NCI-H1105 treated with DMSO at 0.1 percent for 48 hours (cell line): Measurements from ENCODE around the gene LAMA2.

Experiments used
- DNase-seq: peaks from one replicate; lab custom pipeline; 2025; lab: John Stamatoyannopoulos, UW

LAMA2 gene

DNA sequence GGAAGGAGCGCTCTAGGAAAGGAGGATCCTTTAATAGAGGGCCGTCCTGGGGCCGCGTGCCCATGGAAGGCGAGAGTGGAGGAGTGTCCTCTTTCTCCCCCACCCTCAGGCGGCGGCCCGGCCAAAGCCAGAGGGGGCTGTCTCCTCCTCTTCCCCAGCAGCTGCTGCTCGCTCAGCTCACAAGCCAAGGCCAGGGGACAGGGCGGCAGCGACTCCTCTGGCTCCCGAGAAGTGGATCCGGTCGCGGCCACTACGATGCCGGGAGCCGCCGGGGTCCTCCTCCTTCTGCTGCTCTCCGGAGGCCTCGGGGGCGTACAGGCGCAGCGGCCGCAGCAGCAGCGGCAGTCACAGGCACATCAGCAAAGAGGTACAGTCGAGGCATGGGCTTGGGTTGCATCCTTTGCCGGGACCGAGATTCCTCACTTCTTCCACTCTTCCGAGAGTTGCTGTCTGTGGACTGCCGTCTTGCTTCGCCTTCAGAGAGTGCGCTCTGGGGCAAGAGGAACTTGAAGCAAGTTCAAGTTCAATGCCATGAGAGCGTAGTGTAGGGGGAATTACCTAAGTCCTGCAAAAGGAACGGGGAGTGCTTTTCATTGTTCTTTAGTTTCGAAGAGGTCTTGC, at the start of gene LAMA2:
TSS of gene LAMA2 (plus strand) at position 148 of the 621 bp plus-strand sequence. CDS start at position 256, 108 bp downstream.
- DNase-seq, result no peak

DNA sequence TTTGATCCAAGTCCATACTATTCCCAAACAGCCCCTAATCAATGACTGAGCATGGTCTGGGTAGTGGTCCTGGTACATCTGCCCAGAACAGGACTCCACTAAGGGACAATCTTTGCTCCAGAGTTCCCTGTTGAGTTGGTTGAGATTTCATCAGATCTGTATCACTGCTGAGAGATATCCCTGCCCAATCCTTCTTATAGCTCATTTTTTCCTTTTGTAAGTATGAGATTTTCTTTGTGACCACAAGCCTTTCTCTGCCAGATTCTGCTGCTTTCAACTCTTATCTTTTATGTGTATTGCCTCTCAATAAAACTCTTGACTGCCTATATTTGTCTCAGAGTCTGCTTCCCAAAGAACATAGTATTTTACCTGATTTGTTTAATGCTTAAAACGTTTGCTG, 46.2 kb upstream of the LAMA2 start:
- no peak for DNase-seq

GRCh38 chr6:128841518-128841917, 41.4 kb upstream of the LAMA2 start:
- DNase-seq, result no peak

DNA sequence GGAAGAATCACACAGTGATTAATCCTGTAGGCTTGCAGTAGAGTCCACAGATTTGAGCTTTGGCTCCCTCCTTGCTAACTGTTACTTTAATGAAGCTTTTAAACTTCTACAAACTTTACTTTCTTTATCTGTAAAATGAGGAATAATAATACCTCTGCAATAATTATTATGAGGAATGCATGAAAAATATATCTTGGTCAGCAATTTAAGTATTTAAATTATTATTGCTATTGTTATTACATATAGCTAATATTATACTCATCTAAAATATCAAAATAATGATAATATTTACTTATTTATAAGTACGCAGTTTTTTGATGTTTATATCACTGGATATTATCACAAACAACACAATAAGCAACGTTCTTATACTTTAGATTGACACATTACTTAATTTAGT, 38.3 kb upstream of the LAMA2 start:
- no peak for DNase-seq

DNA sequence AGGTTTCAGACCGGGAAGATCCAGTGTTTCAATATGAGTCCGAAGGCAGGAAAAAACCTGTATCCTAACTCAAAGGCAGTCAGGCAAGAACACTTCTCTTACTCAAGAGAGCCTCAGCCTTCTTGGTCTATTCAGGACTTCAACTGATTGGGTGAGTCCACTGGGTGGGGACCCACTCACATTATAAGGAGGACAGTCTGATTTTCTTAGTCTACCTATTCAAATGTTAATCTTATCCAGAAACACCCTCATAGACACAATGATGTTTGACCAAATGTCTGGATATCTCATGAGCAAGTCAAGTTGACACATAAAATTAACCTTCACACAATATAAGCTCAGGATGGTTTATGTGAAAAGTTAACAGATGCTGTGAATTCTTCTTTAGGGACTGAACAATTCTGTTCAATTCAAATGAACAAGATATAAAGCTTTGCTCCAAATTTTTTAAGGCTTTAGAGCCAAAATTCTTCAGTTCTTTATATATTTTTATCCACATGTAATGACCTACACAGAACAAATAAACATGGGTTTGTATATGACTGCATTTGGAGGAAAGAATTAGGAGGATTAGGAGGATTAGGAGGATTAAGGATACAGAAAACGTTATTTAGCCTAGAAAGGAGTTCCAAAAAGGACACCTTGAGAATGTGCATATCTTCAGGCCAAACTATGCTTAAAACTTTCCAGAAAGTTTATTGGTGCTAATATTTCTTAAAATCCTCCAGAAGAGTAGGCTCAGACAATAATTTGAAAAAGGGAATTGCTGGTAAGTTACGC, 35.3 kb upstream of the LAMA2 start:
- no peak for DNase-seq

- DNase-seq, result no peak
These were observed 34.6 kb upstream of the LAMA2 start for GRCh38 chr6:128848212-128848935.

GRCh38 chr6:128855581-128856085, 27.3 kb upstream of the LAMA2 start:
- DNase-seq, result no peak

- DNase-seq, result no peak
These were observed 25.1 kb upstream of the LAMA2 start for GRCh38 chr6:128857806-128858205.

GRCh38 chr6:128860782-128861181, 22.2 kb upstream of the LAMA2 start:
- no peak for DNase-seq

GRCh38 chr6:128863983-128864382, 19.0 kb upstream of the LAMA2 start:
- no peak for DNase-seq

- no peak for DNase-seq
These were observed 12.2 kb upstream of the LAMA2 start for GRCh38 chr6:128870746-128871145.

GRCh38 chr6:128874863-128875262, 8.1 kb upstream of the LAMA2 start:
- DNase-seq, result no peak

DNA sequence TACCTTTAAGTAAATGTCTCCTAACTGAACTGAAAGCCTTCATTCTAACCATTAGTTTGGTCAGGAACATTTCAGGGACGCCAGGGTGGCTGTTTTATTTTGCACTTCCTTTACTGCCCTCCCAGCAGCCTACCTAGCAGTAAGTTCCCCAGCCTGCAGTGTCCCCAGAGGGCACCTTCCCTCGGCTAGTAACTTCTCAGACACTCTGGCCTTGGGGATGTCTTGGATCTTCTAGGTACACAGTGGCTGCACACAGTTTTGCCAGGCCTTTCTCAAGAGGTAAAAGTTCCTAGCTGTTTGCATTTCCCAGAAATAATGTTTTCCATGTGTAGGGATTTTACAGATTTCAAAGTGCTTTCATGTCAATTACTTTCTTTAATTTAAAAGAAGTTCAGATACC, 378 bp upstream of the LAMA2 start:
- no peak for DNase-seq

GRCh38 chr6:128883906-128884305, 968 bp downstream of the LAMA2 start:
- DNase-seq, result no peak

GRCh38 chr6:128885381-128885780, 2.4 kb downstream of the LAMA2 start:
- no peak for DNase-seq

- DNase-seq, result no peak
These were observed 3.8 kb downstream of the LAMA2 start for GRCh38 chr6:128886706-128887105.

GRCh38 chr6:128888444-128889175, 5.7 kb downstream of the LAMA2 start:
- no peak for DNase-seq

DNA sequence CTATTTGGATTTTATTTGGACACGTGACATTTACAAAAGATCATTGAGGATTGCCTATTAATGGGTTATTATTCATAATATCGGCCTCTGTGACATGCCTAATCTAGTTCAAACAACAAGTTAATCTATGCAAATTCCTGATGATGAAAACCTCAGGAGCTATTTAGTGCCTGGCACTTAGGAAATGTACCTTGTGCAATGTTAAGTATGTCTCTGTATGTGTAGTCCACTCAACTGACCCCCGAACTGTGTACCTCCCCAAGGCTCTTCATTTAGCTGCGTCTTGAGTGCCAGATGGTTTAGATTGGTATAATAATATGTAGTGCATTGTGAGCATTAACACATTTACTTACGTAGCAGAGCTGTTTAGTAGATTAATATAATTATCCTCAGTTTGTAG, 6.9 kb downstream of the LAMA2 start:
- DNase-seq, result no peak

- DNase-seq, result no peak
These were observed 9.1 kb downstream of the LAMA2 start for GRCh38 chr6:128892079-128892478.

DNA sequence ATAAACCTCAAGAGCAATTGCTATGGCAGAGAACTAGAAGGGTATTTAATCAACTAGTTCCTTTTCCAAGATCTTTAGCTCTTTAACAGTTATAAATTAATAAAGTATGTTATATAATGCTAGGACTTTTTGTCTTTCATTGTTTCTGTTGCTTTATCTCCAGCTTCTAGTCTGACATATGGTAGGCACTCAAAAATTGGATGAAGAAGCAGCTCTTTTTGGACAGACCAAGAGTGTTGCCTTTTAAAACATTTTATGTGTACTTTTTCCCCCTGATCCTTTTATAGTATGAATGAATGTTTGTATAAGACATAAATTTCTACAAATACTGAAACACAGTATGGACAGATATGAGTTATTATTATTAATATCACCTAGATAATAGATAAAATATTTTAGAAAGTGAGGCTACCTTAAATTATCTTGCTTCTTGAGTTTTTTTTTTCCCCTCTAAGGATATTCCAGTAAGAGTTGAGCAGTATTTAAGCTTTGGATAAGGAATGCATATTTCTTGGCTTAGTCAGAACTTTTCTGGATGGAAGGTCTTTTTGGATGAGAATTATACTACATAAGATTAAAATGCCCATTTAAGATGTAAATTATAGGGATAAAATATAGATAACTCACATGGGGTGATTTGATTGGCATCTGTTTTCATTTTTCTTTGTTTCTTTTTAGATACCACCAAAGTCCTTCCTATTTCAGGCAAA, 16.6 kb downstream of the LAMA2 start:
- DNase-seq, result no peak

DNA sequence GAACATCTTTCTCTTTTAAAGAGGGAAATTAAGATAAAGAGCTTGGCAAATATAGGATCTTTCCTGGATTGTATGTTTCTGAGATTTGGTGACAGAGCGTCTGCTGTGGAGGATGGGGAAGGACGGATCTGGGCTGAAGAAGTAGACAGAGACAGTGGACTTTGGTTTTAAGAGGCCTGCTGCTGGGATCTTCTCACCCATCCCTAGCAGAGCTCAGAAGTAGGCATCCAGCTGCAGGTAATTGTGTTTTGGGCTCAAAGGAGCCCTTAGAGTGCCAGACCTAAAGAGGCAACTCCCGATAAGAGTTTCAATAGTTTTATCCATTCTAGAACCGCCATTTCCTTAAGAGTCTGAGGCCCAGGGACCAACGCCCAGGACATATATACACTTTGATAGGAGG, 20.8 kb downstream of the LAMA2 start:
- no peak for DNase-seq

DNA sequence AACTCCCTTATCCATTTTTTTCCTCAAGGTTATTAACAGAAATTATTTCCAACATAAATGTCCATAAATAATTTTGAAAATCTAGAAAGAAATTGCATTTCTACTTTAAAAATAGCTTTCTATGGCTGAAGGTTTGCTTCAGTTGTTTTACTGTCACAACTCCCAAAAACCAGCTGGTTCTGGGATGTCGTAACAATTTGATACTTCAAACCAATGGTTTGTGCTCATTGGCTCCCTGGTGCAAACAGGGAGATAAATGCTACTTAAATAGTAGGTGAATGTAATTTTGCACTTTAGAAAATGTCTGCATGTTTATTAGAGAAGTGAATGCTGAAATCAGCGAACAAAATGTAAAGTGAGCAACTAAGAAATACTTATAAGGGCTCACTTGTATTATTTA, 31.1 kb downstream of the LAMA2 start:
- DNase-seq, result peak; percentile 63
